HS-5 (cell line): ENCODE measurements around the gene PDS5B.
"Not testable (repeated sequence)": the region's sequence is repeated elsewhere in the genome, so short reads cannot be mapped to it uniquely, and the experiment has no call there.

ENCODE experiments used
- DNase-seq: peaks from one replicate; pipeline ENCODE4 v3.0.0-alpha.2; 2012; ENCODE audit warnings: low read depth

The PDS5B gene, protein sequence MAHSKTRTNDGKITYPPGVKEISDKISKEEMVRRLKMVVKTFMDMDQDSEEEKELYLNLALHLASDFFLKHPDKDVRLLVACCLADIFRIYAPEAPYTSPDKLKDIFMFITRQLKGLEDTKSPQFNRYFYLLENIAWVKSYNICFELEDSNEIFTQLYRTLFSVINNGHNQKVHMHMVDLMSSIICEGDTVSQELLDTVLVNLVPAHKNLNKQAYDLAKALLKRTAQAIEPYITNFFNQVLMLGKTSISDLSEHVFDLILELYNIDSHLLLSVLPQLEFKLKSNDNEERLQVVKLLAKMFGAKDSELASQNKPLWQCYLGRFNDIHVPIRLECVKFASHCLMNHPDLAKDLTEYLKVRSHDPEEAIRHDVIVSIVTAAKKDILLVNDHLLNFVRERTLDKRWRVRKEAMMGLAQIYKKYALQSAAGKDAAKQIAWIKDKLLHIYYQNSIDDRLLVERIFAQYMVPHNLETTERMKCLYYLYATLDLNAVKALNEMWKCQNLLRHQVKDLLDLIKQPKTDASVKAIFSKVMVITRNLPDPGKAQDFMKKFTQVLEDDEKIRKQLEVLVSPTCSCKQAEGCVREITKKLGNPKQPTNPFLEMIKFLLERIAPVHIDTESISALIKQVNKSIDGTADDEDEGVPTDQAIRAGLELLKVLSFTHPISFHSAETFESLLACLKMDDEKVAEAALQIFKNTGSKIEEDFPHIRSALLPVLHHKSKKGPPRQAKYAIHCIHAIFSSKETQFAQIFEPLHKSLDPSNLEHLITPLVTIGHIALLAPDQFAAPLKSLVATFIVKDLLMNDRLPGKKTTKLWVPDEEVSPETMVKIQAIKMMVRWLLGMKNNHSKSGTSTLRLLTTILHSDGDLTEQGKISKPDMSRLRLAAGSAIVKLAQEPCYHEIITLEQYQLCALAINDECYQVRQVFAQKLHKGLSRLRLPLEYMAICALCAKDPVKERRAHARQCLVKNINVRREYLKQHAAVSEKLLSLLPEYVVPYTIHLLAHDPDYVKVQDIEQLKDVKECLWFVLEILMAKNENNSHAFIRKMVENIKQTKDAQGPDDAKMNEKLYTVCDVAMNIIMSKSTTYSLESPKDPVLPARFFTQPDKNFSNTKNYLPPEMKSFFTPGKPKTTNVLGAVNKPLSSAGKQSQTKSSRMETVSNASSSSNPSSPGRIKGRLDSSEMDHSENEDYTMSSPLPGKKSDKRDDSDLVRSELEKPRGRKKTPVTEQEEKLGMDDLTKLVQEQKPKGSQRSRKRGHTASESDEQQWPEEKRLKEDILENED (N-terminal part only)

DNA sequence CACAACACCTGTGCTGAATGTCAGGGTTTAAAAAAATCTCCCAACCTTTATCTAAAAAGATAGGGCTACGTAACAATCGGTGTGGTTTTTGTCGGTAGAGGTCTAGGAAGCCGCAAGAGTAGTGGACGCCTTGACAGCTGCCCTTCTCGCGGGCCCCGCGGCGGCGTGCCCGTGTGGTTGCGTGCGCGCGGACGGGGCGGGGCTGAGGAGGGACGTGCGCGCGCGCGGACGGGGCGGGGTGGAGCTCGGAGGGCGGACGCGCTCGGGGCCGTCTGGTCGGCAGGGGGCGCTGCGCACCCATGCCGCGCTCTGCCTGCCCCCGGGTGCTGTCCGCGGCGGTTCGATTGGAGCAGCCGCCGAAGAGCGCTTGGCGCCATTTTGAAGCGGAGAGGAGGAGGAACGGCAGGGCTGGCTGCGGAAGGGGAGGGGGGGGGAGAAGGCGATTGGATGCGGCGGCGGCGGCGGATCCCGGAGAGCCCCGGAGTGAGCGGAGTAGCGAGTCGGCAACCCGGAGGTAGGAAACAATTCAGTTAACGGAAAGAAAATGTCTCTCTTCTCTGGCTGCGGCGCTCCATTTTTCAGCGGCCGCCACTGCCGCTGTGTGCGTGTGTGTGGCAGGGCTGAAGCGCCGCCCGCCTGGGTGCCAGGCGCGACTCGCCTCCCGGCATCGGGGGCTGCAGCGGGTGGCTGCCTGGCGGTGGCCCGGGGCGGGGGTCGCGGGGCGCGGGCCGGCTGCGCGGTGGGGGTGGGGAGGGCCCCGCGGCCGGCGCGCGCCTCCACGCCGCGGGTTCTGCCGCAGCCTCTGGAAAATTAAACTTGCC, at the start of gene PDS5B:
Gene PDS5B (plus strand): TSS at position 373 of the 821 bp plus-strand sequence. CDS start 62,321 bp downstream, outside the sequence.
- no peak for DNase-seq

DNA sequence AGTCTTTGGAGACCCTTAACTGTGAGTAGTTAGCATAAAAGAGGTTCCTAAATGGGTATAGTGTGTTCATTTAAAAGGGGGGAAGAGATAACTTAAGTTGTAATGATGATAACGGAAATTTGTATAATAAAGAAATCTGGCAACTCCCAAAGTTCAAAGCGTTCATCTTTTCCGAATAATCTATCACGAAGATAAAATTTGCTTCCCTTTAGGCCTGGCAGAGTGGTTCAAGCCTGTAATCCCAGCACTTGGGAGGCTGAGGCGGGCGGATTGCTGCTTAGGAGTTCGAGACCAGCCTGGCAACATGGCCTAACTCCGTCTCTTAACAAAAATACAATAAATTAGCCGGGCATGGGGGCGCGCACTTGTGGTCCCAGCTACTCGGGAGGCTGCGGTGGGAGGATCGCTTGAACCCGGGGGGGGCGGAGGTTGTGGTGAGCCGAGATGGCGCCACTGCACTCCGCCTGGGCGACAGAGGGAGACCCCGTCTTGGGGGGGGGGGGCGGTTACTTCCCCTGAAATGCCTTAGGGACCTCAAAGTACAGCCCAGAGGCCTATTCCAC, 48.6 kb upstream of the PDS5B start:
- DNase-seq, result no peak

GRCh38 chr13:32538143-32538620, 48.1 kb upstream of the PDS5B start:
- DNase-seq, result peak; percentile 2

DNA sequence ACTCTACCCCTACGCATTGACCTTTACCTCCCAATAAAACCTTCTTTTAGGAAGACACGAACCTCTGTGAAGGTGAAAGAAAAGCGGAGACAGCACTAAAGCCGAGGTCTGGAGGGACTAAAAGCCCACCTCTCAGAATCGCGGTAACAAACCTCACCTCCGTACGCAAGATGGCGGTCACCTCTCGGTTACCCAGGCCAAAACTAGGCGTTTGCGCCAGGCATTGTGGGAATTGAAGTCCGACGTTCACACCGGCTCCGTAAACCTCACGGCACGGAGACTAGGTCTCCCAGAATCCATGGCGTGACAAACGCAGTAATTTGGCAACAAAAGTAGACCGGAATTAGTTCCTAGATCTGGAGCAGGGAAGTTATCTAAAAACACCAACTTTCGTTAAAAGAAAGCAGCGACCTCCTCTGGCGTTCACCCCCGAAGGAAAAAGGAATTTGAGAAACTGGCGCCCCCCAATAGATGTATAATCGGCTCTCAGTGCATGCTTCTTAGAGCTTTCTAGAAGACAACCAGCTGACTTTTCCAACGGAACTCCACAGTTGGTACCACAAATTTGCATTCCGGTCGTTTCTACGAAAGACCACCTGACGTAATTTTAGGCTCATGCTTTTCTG, 47.5 kb upstream of the PDS5B start, which contains the start of gene N4BP2L2:
Gene N4BP2L2 (minus strand): TSS at position 175 of the 626 bp plus-strand sequence. CDS start 1,768 bp downstream, outside the sequence.
- peak; percentile 76 for DNase-seq

- no peak for DNase-seq
These were observed 44.0 kb upstream of the PDS5B start for GRCh38 chr13:32542221-32542620.

GRCh38 chr13:32545083-32545482, 41.2 kb upstream of the PDS5B start:
- no peak for DNase-seq

DNA sequence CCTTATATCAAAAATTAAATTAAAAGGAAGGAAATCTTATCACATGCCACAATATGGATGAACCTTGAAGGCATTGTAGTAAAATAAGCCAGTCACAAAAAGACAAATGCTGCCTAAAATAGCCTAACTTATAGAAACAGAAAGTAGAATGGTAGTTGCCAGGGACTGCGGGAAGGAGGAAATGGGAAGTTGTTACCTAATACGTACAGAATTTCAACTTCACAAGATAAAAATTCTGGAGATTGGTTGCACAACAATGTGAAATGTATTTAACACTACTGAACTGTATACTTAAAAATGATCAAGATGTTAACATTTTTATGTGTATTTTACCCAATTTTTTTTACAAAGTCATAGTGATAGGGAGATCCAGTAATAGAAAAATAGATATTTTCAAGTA, 37.4 kb upstream of the PDS5B start:
- no peak for DNase-seq

DNA sequence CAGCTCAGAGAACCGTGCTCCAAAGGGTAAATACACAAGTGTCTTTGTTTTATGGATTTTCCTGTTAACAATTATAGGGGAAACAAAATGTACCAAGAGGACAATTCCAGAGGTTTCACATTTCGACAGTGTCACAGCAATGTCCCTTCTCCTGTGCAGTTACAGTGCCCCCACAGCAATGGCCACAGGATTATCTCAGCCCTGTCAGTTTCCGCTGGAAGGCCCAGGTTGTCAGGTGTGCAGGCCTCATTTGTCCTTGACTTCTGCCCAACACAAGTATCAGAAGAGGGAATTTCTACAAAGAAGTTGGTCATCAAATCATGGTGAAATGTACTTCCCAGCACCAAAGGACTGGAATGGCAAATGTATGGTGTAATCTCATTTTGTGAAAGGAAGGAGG, 36.5 kb upstream of the PDS5B start:
- no peak for DNase-seq

GRCh38 chr13:32553720-32554119, 32.5 kb upstream of the PDS5B start:
- DNase-seq, result no peak

- DNase-seq, result no peak
These were observed 30.6 kb upstream of the PDS5B start for GRCh38 chr13:32555613-32556012.

GRCh38 chr13:32560842-32561241, 25.4 kb upstream of the PDS5B start:
- not testable (repeated sequence) for DNase-seq

GRCh38 chr13:32575687-32576086, 10.6 kb upstream of the PDS5B start:
- not testable (repeated sequence) for DNase-seq

DNA sequence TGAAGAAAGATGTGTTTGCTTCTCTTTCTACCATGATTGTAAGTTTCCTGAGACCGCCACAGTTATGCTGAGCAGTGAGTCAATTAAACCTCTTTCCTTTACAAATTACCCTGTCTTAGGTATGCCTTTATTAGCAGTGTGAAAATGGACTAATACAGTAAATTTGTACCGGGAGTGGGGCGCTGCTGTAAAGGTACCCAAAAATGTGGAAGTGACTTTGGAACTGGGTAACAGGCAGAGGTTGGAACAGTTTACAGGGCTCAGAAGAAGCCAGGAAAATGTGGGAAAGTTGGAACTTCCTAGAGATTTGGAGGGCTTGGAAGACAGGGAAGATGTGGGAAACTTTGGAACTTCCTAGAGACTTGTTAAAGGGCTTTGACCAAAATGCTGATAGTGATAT, 9.2 kb upstream of the PDS5B start:
- no peak for DNase-seq

- DNase-seq, result no peak
These were observed 5.0 kb upstream of the PDS5B start for GRCh38 chr13:32581177-32581786.

DNA sequence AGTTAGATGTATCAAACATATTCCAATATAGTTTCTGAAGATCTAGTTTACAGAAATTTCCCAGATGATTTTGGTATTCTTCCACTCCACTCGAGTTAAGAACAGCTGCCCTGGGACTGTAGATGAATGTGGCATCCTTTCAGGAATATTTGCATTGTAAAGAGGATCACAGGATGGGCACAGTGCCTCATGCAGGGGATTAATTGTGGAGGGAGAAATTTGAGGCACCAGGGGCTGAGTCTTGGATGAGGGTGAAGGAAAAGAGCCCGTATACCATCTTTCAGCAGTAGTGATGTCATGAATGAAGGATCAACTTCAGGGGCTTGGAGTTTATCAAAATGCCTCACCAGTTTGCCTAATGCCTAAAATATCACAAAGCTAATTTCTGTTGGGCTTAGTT, 4.0 kb upstream of the PDS5B start:
- DNase-seq, result no peak

DNA sequence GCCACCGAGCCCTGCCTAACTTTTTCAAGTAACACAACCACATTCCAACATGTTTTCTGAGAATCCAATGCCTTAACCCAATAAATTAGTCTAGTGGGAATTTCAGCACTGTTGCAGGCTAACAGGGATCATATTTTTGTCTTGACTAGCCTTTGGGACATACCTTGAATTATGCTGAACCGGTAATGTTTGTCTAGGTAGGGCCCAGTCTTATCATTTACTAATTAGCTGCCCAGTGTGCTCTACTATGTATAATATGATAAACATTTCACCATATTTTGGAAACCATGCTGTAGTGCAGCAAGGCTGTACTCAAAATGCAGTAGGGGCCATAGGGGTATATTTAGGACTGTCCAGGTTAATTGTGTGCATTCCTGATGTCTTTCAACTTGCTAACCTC, 3.3 kb upstream of the PDS5B start:
- DNase-seq, result no peak

DNA sequence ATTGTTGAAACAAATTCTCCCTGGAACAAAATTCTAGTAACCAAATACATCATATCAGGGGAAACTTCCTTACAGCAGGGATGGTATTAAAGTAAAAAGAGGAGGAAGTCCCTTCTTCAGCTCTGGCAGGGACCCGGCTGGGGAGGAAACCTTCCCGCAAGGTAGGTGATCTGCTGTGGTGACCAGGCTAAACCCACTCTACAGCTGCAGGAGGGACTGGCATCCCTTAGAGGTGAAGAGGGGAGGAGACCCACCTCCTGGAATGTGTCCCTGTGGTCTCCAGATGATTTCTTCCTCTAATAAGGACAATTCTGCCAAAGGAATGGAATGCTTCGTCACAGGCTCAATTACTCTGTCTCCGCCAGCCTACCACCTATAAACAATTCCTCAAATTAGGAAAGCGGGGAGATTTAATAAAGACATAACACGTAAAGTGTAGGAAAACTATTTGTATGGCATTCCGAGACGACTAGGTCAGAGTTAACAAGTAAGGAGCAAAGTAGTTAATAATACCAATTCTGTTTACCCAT, 637 bp upstream of the PDS5B start:
- no peak for DNase-seq

DNA sequence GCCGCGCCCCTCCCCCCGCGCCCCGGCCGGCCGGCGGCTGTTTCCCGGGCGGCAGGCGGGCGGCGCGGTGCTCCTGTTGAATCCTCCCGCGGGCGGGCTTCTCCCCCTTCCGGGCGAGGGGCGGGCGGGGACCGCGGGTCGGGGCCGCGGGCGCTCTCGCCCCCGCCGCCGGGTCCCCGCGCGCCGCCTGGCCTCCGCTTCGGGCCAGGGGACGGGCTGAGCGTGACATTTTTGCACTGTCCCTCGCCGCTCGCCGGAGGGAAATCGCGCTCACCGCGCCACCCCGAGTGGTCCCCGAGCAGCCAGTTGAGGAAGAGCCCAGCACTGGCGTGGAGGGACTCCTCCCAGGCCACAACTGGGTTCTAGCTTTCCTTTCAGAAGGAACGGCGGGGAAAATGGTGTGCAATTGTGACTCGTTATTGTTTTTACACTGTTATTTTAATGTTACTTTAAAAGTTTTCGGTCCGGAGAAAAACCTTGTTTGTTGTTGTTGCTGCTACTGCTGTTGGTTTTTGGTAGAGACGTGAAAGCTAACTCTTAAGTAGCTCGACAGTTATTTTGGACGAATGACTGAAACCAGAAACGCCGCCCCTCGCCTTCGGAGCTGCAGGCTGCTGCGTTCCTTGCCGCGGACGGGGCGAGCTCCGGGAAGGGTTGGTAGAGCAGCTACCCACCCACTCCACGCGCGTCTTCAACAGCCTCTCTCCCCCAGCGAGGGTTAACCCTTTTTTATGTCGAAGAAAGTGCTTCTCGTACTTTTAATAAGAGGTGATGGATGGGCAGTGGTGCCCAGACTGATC, 959 bp downstream of the PDS5B start:
- DNase-seq, result no peak

GRCh38 chr13:32587811-32588170, 1.5 kb downstream of the PDS5B start:
- DNase-seq, result no peak
